Measurements from ENCODE around the gene HOXA7. TPM values are rescaled to one million over a fixed set of nuclear protein-coding genes. Genes with fewer than 3 reads are reported as not detected.
A peak's percentile ranks its signal among the peaks of the same experiment; 100 is the strongest.

Gene HOXA7
- total RNA-seq, 1 donor from 2014 or later = 1.5 TPM

DNA sequence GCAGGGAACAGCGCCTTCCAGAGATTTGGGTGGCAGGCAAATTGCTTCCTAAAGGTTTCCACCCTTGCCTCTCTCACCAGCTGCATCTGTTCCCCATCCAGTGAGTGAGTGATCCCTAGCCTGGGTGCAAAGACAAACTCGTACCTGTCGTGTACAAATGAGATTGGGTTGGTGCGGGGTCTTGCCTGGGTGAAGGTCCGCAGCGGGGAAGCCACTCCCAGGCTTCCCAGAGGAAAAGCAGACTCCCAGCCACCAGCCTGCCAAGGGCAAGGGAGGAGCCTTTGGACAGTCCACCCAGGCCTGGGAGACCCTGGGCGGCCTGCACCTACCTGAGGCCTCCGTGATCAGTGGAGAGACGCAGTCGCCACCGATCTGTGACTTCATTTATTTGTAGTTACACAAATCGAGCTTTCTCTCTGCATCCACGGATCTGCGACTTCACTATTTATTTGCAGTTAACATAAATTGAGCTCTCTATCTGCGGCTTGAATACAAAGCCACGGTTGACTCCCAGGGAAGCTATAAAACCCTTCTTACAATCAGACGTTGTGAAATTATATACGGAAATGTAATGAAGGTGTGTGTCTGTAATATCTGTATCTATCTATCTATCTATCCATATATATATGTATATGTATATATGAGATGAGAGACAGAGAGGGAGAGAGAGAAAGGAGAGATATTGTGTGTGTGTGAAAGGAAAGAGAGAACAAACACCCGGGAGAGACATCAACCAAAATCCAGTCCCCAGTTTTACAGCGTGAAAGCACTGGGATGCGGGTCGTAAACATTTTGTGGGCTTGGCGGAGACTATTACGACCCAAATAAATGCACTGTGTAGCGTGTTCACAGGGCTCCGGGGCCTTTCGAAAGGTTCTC, 3.0 kb upstream of the HOXA7 start:
- no peak for DNase-seq

DNA sequence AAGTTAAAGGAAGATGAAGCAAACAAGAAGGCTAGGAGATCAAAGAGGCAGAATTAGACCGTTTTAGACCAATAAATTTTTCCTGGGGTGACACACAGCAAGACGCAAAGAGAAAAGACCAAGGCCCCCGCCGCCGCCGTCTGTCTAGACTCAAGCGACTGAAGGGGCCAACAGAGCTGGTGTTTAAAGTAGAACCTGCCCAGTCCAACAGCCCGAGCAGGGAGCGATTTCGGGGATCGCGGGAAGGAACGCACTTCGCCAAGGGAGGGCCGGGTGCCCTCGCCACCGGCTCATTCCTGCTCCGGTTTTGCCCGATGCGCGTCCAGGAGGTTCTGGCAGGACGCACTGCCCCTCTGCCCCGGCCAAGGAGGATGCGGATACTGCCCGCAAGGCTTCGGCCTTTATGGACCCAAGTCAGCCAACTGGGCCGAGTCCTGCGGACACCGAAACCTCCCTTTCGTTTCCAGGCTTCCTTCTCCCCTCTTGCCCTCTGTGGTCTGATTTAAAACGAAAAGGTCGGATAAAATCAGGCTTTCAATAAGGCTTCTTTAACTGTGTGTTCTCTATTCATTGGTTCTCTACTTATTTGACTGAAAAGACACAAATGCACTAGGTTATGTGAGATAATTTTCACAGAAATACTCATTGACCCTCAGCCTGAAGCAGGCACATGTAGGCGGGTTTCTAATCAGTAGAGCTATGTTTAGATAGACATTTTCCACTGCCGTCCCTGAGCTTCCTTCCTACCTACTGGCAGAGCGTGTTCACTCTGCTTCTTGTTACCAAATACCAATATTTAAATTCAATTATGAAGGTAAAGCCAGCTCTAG, 2.2 kb upstream of the HOXA7 start:
- DNase-seq = no peak

DNA sequence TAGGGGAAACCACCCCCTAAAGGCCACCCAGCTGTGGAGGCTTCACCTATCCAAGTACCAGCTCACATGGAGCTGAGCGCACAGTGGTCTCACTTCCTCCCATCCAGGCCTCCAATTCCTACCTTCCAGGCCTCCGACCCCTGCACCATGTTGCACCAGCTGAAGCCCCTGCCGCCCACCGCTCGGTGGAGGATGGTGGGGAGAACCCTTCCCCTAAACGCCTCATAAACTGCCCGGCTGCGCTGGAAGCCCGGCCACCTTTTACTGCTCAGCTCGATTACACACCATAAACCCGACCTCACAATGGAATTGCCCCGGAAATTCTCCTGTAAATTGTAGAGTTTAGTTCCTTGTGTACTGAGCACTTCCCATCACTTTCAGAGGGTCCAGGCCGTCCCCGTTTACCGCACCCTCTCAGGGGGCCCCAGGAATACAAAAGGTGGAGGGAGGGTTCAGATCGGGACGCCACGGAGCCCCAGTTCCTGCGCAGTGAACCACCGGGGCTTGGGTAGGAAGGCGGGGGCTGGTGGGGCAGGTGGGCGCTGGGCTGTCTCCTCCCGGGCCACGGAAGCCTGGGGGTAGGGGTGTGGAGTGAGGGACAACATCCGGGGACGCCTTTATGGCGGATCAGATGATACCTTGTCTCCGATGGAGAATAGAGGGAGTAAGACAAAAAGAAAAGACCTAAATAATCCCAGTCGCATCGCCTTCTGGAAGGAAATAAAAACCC, 1.4 kb upstream of the HOXA7 start:
- DNase-seq = no peak

DNA sequence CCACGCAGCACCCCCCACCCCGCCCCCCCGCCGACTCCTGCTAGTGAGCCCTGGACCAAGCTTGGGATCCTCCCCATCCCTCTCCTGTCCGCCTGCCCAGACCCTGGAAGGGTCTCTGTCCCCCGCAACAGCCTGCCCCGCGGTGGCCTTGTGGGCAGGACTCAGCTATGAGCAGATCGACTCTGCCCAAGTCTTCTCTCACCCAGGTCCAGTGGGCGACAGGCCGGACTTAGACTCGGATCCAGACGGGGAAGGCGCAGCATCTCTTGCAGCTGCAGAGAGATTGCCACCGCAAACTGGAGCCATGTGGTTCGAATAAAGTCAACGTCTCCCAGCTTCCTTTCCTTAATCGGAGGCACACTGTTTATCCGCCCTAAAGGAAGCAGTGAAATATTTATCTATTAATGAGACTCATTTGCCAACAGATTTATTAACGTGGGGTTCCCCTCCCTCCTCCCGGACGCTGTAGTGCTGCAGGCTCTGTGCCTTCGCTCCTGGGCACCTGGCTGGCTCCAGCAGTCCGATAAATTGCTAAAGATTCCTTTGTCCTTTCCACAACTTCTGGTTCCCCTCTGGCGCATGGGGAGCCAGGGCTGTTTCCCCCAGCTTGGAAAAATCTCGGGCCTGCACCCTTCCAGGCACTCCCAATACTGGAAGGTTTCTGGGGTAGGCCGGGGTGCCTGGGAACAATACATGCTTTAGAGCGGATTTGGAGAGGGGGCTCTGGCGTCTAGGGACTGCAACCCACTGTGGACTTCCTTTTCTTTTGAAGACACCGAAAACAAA, 634 bp upstream of the HOXA7 start:
- no peak for DNase-seq

DNA sequence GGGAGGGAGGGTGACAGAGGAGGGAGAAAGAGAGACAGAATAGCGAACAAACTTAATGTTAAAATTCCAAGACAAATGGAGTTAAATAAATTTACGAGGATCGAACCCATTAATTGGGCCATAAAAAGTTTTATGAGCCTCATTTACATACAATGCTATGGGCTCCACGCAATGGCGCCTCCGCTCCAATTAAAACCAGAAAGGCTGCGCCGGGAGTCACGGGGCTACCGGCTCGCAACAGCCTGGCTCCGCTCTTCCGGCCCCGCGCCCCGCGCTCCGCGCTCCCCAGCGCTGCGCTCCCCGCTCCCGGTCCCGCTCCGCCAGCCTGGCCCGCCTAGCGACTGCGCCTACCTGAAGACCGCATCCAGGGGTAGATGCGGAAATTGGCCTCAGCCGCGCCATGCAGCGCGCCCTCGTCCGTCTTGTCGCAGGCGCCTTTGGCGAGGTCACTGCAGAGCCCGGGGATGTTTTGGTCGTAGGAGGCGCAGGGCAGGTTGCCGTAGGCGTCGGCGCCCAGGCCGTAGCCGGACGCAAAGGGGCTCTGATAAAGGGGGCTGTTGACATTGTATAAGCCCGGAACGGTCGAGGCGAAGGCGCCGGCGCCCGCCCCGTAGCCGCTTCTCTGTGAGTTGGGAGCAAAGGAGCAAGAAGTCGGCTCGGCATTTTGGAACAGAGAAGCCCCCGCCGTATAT, 513 bp downstream of the HOXA7 start:
- no peak for DNase-seq

DNA sequence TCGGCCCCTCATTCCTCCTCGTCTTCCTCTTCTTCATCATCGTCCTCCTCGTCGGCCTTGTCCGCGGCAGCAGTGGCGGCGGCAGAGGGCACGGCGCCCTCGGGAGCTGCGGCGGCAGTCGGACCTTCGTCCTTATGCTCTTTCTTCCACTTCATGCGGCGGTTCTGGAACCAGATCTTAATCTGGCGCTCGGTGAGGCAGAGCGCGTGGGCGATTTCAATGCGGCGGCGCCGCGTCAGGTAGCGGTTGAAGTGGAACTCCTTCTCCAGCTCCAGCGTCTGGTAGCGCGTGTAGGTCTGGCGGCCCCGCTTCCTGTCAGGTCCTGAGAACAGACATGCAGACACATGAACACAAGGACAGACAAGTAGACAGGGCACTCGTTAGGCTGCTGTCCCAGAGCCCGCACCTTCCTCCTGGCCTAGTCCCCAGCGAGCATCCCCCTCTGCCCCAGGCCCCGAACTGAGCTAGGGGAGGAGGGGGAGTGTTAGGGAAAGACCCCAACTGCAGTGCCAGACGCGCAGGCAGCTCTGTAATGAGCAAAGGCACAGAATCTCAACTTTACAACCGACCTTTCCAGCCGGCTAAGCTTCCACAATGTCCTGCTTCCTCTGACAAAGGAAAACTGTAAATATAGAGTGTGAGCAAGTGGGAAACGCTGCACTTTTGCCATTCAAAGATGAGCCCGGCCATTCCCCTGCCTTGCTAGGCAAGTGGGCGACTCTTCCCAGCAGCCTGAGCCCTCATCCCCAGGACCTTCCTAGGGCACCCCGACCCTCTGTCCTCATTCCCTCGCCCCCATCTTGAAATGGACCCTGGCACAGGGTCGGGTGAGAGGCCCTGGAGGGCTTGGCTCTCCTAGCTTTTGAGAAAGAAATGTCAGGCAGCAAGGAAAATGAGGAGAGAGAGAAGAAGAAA, 1.3 kb downstream of the HOXA7 start:
- no peak for DNase-seq

DNA sequence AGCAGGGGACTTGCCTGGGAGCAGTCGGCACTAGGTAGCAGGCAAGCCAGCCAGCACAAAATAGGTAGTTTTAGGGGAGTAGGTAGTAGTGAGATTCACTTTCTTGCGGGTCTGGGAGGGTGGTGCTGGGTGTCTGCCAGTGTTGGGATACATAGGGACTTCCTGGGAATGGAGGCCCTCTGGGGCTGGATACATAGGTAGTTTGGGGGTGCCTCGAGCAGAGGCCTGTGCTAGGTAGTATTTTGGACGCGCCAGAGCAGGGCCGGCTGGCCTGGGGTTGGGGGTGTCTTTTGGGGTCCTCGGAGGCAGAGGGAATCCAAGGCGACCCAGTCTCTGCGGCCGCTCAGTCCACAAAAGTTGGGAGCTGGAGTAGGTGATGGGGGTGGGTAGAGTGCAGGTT, 2.1 kb downstream of the HOXA7 start:
- DNase-seq = no peak

DNA sequence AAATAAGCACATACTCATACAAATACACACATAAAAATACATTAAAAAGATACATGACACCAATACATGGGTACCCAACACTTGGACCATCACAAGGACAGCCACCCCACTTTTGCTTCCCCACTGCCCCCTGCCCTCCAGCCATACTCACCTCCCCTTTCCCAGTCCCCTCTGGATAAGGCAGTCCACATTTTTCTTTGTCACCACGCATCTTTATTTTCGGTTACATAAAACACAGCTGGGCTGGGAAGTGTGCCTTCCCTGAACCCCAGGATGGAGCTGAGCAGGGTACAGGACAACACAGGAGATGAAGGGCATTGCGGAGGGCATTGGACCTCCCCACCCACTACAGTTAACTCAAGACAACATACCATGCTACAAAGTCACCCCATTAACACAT, 2.9 kb downstream of the HOXA7 start:
- DNase-seq = no peak

DNA sequence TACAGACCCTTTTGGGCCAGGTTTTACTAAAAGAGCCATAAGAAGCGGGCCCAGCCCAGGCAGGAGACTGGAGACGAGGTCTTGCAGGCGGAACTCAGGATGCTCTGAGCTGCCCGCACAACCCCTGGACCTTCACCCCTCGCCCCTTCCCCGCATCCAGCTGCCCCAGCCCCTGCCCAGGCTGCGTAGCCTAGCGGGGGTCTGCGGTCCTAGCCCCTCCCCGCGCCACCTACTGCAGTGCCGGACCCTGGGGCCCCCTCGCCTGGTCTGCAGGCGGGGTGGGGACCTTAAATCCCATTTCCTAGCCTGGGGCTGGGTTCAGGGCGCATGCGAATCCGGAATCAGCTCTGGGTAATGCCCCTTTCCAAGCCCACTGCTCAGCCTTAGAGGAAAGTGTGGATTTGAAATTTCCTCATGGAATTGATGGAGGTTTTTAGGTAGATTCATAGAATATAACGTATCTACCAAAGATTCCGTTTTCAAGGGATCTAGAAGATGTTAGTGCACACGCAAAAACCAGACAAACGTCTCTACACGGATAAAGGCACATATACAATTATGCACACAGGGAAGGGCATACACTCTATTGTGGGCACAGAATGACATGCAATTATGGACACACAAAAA, 3.5 kb downstream of the HOXA7 start:
- no peak for DNase-seq

DNA sequence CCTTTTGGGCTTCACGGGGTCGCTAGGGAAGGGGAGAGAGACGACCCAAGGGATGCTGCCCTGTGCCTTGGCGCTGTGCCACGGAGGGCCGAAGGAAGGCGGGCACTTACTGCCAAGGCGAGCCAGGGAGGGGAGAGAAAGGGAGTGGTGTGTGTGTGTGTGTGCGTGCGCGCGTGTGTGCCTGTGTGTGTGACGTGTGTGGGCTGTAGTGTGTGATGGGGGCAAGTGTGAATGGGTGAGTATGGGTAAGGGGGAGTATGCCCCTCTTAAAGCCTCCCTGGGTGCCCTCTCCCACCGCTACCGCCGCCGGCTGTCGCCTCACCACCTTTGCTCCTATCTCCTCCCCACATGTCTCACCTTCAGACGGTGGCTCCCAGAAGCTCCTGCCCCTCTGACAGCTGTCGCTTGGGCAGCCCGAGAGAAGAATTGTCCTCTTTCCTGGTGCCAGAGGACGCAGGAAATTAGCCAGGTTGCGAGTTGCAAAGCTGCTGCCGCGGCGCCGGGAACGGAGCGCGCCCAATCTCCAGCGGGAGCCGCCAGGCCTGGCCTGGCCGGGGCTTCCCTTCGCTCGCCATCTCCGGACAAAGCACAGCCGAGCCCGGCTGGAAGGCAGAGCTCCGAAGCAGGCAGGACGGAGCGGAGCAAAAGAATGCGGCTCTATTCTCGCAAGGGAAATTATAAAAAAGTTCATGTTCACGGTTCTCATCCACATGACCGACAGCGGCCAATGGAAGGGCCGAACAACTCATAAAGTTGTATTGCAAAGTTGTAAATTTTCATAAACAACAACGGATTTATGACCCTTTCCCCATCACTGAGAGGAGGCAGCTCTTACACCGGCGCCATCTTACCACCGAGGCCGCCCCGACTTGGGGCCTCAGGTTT, 4.3 kb downstream of the HOXA7 start, which contains the start of gene HOXA3:
HOXA3 (minus strand) TSS at position 653 of the 885 bp plus-strand sequence. CDS start 41,943 bp downstream, outside the sequence.
- peak; percentile 62 for DNase-seq

DNA sequence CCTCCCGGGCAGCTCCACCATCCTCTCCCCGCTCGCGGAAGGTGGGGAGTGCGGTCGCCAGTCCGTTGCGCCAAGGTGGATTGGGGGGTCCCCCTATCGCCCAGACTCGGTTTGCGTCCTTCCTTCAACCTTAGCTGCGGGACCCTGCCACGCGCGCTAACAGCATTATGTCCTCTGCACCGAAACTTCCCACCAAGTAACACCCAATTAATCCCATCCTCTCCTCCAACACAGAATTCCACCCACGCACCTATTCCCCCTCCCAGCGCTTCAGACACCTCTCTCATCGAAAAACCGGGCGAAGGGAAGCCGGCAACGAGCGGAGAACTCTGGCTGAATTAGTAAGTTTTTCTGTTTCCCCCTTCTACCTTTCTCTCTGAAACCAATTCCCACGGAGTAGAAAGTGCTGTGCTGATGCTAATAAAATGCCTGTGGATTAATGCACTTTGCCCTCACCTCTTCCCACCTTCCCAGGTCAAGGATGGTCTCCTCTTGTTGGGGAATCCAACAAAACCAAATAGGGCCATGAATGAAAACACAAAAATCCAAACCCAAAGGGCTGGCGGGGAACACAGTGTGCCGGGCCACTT, 5.0 kb downstream of the HOXA7 start:
- no peak for DNase-seq

DNA sequence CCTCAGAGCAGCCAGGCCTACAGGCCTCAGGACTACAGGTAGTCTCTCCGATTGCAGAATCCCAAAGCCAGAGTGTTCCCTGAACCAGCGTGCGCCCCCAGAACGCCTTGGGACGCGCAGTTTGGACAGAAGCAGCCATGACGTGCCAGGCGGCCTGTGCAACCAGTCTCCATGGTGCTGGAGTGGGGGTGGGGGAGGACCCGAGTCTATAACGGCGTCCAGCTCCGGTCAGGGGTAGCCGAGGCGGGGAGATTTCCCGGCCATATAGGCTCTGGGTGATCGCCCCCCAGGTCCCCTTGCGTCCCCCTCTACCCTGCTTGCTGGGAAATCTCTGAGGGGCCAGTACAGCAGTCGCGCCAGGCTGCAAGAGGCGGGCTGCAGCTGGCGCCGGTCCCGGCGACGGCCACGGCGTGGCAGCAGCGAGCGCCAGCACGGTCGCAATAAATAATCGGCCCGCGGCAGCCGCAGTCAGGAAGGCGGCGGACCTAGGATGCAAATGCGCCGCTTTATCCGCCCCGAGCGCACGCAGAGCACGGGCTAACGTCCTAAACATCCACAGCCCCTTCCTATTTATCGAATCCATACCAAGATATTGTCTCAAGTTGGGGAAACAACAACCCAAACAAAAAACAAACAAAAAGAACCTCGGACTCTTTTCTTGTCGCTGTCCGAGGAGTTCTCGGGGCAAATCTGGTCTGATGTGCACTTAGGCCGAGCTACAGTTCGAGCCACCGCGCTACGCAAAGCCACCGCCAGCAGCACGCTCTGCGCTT, 5.7 kb downstream of the HOXA7 start:
- peak; percentile 73 for DNase-seq

DNA sequence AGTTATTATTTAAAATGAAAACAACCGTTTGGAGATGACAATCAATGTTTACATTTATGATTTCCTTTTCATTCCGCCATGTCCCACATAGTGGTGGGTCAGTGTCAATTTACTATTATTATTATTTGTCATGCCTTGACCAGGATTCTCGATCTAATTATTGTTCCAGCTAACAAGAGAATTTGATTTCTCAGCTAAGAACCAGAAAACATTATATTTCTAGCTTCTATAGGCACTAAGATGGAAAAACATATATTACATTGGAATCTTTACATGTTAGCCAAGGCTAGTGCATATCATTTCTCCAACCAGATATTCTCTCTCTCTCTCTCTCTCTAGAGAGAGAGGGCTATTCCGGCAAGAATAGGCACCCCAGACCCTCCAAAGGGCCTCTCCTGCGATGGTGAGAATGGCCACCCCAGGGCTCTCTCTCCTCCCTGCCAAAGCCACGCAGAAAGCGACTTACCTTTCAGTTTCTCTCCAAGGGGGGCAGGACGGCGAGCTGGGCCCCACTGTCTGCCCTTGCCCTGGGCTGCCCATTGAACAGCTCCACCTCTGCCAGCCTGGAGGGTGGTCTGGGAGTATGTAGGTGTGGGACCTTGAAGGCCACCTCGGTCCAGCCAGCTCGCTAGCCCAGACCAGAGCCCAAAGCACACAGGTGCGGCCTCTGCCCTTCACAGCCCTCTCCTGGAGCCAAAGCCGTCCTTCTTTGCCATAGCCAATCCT, 6.5 kb downstream of the HOXA7 start:
- no peak for DNase-seq

DNA sequence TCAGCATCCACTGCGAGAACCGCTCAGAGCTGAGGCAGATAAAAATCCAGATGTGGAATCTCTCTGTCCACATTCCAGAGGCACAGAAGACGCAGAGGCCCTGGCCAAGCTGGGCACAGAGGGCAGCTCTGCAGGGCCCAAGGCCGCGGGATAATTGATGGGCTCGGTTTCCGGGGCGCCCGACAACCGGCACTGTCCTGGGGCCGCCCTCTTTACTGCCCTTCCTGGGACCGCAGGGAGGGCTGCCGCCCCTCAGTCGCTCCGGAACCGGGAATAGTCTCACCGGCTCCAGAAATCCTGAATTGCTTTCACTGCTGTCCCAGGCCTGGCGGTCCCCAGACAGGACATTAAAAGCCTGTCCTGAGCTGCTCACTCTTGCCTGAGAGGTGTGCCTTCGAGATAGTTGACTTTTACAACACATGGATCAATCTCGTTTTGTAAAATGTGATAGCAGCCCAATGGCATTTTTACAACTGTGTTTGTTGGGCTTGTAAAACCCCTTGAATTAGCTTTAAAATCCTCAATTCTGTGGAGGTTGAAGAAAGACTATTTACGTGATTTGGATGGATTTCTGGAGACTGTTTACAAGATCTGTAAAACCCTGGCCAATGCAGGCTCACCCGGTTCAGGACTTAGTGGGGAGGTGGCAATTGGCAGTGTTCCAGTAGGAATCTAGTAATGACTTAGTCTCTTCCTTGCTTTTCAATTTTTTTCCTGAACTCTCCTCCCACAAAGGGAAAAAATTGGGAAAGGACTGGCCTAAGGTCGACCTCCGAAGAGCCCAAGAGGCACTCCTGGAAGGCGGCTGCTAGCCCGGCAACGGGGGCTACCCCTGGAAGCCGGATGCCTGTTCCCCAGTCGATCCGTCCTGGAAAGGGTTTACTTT, 7.5 kb downstream of the HOXA7 start:
- DNase-seq = no peak

DNA sequence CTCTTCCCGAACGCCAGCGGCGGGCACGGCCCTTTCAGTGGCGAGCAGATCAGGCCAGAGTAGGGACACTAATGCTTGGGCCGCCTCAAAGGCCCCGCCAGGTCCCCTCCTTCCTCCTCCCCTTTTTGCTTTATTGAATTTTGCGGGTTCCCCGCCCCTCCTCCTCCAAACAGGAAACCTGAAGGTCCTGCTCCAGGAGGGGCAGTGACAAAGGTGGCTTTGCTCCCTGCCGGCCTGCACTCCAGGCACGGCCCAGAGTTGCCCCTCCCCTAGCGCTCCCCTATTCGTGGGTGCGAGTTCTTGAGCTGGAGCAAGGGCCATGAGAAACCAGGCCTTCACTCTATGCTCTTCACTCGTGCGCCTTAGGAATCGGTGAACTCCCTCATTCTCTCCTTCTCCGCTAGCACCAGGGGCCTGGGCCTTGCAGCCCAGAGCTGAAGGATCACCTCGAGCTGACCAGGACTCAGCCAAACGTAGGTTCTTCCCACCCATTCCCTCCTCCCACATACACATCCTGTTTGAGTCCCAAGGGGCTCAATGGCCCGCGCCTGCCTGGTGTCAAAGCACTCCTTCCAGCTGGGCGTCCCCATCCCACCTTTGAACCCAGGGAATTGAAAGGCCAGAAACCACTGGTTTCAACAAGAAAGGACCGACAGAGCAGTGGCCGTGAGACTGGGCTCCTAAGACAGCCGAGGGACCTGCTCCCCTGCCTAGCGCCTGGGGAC, 8.3 kb downstream of the HOXA7 start:
- DNase-seq = no peak
